ENCODE data around the gene NOS3. TPM values are rescaled to one million over a fixed set of nuclear protein-coding genes. Genes with fewer than 3 reads are reported as not detected.

NOS3 gene
- total and polyA plus RNA-seq, 2 of the 13 experiments (the other 11 are each of a cell fraction or from before 2014, with no cell fraction given), result 3.7 to 7.5 TPM

DNA sequence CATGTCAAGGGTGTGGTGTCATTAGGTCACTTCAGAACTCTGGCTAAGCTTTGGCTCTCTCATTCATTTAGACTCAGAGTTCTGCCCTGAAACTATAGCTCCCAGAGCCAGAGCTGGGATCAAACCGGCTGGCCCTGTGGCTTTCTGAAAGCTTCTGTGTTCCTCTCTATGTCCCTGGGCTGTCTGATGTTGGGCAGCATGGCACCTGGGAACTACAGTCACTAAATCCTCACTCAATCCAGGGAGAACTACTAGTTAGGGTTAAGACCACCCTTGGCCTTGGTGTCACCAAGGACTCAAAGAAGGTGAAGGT lies 20.2 kb downstream of the NOS3 start:
- WGBS (ENCODE audit: low lambda C conversion rate), result 14% methylated on average over 1 of the region's 1 CpG
- intact Hi-C loops (cut with micrococcal nuclease; ENCODE audit: unreplicated experiment), result no loop called here
- ChIA-PET CTCF (ENCODE audit: low intra/inter-chr PET ratio, low total read pairs) (no interaction called here), POLR2A (interaction anchor here (1.0 to 5.2 kb wide), 4 partner anchors 13 to 643 kb away, joined by 3 to 31 read pairs (median 16); partner anchors contain the start of genes ABCB8, ATG9B and REPIN1)
- H3K4me1 ChIP-seq (ENCODE audit: insufficient read depth, low read length), result peaks cover 72% of the 10 kb centered on the region
- no peaks in the 10 kb centered on the region for H3K9me3 ChIP-seq (ENCODE audit: low read length)
- H3K4me3 ChIP-seq (replicated peaks in 1 of 3; ENCODE audit: insufficient read depth in 1 of 3, low read depth in 2 of 3, low read length in 3 of 3), result peak overlapping the region; percentile 62 to 77 (median 76); a peak in 5 of 6 replicates
- FAIRE-seq (peak; percentile 36), ATAC-seq (no peak), DNase-seq (ENCODE audit: low spot score) (no peak)
- no peaks in the 10 kb centered on the region for H4K20me1 ChIP-seq (ENCODE audit: insufficient read depth, low read length)
- H3K79me2 ChIP-seq (ENCODE audit: insufficient read depth, low read length), result no peaks in the 10 kb centered on the region
- BruUV-seq (replicated peaks), result no TSS peak
- H3K27ac ChIP-seq (ENCODE audit: extremely low read length, insufficient read depth, low read length), result peak overlapping the region; percentile 55
- TF ChIP-seq SP4 (CRISPR knock-in tag; IDR thresholded peaks at IDR 0.05) (0 out of 2 replicates have a peak, but pooled peaks have one; percentile 10), ZNF660 (CRISPR knock-in tag; IDR thresholded peaks at IDR 0.05; ENCODE audit: borderline replicate concordance, low read depth) (no peak), ZNF558 (CRISPR knock-in tag; IDR thresholded peaks at IDR 0.05; ENCODE audit: borderline replicate concordance) (0 out of 2 replicates have a peak, but pooled peaks have one; percentile 18), ZNF543 (CRISPR knock-in tag; IDR thresholded peaks at IDR 0.05) (no peak), ZNF776 (CRISPR knock-in tag; IDR thresholded peaks at IDR 0.05) (no peak), ZNF549 (CRISPR knock-in tag; IDR thresholded peaks at IDR 0.05) (no peak), SMC3 (IDR thresholded peaks at IDR 0.05; ENCODE audit: low read length) (no peak), SRSF4 (IDR thresholded peaks at IDR 0.05; ENCODE audit: low read depth, low read length, poor library complexity, severe bottlenecking) (no peak)
- TF ChIP-seq, protein P1, sequence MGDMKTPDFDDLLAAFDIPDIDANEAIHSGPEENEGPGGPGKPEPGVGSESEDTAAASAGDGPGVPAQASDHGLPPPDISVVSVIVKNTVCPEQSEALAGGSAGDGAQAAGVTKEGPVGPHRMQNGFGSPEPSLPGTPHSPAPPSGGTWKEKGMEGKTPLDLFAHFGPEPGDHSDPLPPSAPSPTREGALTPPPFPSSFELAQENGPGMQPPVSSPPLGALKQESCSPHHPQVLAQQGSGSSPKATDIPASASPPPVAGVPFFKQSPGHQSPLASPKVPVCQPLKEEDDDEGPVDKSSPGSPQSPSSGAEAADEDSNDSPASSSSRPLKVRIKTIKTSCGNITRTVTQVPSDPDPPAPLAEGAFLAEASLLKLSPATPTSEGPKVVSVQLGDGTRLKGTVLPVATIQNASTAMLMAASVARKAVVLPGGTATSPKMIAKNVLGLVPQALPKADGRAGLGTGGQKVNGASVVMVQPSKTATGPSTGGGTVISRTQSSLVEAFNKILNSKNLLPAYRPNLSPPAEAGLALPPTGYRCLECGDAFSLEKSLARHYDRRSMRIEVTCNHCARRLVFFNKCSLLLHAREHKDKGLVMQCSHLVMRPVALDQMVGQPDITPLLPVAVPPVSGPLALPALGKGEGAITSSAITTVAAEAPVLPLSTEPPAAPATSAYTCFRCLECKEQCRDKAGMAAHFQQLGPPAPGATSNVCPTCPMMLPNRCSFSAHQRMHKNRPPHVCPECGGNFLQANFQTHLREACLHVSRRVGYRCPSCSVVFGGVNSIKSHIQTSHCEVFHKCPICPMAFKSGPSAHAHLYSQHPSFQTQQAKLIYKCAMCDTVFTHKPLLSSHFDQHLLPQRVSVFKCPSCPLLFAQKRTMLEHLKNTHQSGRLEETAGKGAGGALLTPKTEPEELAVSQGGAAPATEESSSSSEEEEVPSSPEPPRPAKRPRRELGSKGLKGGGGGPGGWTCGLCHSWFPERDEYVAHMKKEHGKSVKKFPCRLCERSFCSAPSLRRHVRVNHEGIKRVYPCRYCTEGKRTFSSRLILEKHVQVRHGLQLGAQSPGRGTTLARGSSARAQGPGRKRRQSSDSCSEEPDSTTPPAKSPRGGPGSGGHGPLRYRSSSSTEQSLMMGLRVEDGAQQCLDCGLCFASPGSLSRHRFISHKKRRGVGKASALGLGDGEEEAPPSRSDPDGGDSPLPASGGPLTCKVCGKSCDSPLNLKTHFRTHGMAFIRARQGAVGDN (CRISPR knock-in tag; IDR thresholded peaks at IDR 0.05), result peak; percentile 19
- TF ChIP-seq, protein P2, sequence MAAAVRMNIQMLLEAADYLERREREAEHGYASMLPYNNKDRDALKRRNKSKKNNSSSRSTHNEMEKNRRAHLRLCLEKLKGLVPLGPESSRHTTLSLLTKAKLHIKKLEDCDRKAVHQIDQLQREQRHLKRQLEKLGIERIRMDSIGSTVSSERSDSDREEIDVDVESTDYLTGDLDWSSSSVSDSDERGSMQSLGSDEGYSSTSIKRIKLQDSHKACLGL (CRISPR knock-in tag; IDR thresholded peaks at IDR 0.05), result no peak
- H3K9ac ChIP-seq (ENCODE audit: insufficient read depth, low read depth, low read length), result peak overlapping the region; percentile 64
- peak overlapping the region; percentile 23 for H2AFZ ChIP-seq (ENCODE audit: low read length)
- H3K27me3 ChIP-seq (ENCODE audit: control insufficient read depth in 1 of 2, insufficient read depth in 2 of 2, low read length in 2 of 2), result no peaks in the 10 kb centered on the region; a peak in 1 of 5 replicates
- in situ Hi-C loops (cut with HindIII; ENCODE audit: extremely low pct_ligation_motif_present, low pct_unique_long_range_greater_than_20kb), result no loop called here
- no peaks in the 10 kb centered on the region; a peak in 1 of 5 replicates for H3K36me3 ChIP-seq (replicated peaks in 1 of 2; ENCODE audit: control insufficient read depth in 1 of 2, insufficient read depth in 2 of 2, low read length in 2 of 2)
- H3K4me2 ChIP-seq (ENCODE audit: low read depth, low read length), result peak overlapping the region; percentile 98
